GM21717 (cell line): ENCODE results near the gene RHOT2.
A peak's percentile ranks its signal among the peaks of the same experiment; 100 is the strongest.

Source experiments
- ATAC-seq: cut with Tn5 transposase; IDR thresholded peaks from one replicate; pipeline ENCODE4 v1.9.1; 2021; ENCODE audit warnings: mild to moderate bottlenecking, moderate library complexity; ENCODE audit not compliant: unreplicated experiment

Gene RHOT2

DNA sequence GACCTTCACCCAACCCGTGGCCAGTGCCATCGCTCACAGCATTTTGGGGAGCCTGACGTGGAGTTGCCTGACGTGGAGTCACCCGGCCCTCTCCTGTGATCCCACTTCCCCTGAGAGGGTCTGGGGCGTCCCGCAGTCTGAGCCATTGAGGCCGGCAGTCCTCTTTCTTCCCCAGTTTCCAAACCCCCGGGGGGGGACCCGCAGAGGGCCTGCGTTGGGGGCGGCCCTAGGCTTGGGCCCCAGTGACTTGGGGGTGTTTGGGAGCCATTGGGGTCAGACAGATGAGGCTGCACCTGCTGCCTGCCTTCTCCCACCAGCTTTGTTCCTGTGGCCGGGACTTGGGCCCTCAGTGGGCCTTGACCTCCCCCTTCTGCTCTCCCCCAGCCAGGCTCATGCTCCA is 1.7 kb downstream of the RHOT2 start:
- ATAC-seq: no peak

DNA sequence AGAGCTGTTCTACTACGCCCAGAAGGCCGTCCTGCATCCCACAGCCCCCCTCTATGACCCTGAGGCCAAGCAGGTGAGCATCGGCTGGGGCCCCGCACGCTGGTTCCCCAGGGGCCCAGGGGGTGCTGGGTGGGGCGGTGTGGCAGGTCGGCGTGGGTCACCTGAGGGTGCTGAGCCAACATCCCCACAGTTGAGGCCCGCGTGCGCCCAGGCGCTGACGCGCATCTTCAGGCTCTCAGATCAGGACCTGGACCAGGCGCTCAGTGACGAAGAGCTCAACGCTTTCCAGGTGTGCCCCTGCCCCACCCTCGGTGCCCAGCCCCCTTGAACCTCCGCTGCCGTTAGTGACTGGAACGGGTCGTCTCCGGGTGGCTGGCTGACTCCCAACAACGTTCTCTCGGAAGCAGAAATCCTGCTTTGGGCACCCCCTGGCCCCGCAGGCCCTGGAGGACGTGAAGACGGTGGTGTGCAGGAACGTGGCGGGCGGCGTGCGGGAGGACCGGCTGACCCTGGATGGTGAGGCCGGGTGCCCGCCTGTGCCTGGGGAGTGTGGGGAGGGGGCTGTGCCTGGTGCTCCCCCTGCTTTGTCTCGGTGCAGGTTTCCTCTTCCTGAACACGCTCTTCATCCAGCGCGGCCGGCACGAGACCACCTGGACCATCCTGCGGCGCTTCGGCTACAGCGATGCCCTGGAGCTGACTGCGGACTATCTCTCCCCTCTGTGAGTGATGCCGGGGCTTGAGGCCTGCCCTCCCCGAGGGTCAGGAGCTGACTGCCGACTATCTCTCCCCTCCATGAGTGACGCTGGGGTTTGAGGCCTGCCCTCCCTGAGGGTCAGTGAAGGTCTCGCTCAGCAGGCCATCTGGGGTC is 2.8 kb downstream of the RHOT2 start:
- ATAC-seq: no peak

DNA sequence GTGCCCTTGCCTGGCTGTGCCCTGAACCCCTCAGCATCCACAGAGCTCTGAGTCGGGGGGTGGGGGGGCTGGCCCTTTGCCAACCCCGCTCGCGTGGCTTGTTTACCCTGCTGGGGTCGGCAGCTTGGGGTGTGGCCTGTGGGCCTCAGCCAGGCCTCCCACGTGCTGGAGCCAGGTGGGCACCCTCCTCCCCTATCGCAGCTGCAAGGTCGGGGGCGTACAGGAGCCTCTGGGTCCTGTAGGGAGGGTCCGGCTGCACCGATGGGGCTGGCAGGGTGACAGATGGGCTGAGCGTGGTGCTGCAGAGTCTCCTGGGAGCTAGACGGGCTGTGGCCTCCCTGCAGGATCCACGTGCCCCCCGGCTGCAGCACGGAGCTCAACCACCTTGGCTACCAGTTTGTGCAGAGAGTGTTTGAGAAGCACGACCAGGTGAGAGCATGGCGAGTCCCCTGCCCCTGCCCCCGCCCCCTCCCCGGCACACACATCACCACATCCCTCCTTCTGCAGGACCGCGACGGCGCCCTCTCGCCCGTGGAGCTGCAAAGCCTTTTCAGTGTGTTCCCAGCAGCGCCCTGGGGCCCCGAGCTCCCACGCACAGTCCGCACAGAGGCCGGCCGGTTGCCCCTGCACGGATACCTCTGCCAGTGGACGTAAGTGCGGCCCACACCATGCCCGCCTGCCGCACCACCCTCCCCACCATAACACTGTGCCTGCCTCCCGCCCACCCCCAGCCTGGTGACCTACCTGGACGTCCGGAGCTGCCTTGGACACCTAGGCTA is 3.6 kb downstream of the RHOT2 start:
- ATAC-seq: no peak

DNA sequence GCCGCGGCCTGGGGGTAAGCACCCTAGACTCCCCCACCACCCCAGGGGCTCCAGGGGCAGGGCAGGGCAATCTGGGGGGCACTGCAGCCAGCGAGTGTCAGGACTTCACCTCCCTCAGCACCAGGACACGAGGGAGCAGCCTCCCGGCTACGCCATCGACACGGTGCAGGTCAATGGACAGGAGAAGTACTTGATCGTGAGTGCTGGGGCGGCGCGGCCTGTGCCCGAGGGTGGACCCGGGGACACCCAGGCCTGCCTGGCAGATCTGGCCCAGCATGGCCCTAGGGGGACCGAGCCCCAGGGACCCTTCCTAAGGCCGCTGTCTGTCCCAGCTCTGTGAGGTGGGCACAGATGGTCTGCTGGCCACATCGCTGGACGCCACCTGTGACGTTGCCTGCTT is 4.4 kb downstream of the RHOT2 start:
- ATAC-seq: no peak

DNA sequence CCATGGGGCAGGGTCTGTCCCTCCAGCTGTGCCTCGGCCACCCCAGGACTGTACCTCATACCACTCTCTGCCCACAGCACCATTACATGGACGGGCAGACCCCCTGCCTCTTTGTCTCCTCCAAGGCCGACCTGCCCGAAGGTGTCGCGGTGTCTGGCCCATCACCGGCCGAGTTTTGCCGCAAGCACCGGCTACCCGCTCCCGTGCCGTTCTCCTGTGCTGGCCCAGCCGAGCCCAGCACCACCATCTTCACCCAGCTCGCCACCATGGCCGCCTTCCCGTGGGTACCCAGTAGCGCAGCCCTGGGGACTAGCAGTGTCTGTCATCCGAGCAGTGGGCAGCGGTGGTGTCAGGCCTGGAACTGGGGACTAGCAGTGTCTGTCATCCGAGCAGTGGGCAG is 4.9 kb downstream of the RHOT2 start:
- no peak for ATAC-seq

DNA sequence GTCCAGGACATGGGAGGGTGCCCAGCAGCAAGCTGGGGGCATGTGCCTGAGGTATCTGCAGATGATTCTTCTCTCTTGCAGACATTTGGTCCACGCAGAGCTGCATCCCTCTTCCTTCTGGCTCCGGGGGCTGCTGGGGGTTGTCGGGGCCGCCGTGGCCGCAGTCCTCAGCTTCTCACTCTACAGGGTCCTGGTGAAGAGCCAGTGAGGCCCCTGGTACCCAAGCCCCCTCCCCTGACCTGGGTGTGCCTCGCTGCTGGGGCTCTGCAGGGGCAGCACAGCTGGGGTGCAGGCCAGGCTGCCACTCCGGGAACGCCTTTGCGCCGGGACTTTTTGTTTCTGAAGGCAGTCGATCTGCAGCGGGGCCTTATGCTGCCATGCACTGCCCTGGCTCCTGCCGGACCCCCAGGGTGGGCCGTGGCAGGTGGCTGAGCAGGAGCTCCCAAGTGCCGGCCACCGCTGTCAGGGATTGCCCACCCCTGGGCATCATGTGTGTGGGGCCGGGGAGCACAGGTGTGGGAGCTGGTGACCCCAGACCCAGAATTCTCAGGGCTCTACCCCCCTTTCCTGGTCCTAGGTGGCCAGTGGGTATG is 5.6 kb downstream of the RHOT2 start:
- no peak for ATAC-seq

DNA sequence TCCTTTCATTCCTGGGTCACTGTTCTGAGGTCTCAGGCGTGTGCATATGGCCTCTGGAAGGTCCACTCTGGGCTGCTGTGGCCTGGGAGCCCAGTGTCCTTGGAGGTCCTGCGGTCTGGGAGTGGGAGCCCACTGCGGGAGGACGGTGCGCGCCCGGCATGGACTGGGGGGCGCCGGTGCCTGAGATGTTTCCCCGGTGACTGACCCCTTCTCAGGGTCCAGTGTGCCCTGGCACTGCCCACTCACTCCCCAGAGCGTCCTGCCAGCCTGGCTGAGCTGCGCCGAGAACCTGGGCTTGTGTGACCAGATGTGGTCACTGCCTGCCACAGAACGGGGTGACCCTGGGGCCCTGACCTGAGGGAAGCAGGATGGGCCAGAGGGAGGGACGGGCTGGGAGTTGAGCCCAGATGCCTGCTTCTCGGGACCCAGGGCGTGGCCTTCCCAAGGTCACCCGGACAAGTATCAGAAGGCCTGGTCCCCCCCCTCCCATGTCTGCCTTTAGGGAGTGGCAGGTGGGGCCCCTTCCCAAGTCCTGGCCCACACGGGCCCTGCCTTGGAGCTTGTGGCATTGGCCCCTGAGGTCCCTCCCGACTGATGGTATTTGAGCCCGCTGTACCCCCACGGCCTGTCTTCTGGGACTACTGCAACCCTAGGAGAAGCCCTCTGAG is 6.4 kb downstream of the RHOT2 start:
- ATAC-seq: no peak

DNA sequence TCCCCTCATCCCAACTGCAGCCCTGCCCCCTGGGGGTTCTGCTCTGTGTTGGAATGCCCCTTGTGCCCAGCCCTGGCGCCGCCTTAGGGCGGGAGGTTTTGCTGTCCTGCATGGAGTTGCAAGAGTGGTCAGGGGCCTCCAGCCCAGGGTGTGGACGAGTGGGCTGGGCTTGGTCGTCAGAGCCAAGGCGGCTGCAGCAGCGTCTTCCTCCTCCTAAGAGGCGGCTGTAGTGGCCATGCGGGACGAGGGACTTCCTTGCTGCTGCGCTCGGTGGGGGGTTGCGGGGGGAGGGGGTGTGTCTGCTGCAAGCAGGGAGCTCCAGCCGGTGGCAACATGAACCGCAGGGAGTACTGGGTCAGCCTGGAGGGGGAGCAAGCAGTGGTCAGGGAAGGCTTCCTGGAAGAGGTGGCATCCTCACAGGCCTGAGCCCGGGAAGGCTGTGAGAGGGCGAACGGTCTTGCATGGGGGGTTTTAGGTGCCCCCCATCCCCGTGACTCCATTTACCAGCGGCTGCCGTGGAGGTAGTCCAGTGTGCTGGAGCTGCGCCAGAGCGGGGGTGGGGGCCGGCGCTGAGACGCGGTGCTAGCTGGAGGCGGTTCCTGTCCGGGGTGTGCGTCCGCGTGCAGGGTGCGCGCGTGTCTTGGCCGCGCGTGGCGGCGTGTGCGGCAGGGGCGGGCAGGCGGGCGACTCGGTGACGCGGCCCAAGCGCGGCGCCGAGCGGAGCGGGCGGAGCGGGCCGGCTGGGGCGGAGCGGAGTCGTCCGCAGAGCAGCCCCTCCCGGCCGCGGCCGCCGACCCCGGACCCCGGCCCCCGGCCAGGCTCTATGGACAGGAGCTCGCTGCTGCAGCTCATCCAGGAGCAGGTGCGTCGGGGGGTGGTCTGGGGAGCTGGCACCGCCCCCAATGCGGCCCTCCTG is 7.3 kb downstream of the RHOT2 start, which contains the start of gene RHBDL1:
RHBDL1 (plus strand) TSS at position 704 of the 916 bp plus-strand sequence; CDS start at position 824, 120 bp downstream.
- no peak for ATAC-seq

DNA sequence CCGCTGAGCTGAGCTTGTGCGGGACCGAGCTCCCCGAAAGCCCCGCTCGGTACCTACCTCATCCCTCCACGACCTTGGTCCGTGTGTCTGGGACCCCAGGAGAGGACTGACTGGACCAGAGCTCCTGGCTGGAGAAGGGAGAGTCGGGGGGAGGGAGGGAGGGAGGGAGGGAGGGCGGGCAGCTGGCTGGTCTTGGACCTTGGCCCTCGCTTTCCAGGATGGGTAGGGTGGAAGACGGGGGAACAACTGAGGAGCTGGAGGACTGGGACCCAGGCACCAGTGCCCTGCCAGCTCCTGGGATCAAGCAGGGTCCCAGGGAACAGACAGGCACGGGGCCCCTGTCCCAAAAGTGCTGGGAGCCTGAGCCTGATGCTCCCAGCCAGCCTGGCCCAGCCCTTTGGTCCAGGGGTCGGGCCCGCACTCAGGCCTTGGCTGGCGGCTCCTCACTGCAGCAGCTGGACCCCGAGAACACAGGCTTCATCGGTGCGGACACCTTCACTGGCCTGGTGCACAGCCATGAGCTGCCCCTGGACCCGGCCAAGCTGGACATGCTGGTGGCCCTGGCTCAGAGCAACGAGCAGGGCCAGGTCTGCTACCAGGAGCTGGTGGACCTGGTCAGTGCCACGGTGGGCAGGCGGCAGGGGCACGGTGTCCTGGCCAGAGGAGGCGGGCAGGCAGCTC is 8.1 kb downstream of the RHOT2 start:
- no peak for ATAC-seq

DNA sequence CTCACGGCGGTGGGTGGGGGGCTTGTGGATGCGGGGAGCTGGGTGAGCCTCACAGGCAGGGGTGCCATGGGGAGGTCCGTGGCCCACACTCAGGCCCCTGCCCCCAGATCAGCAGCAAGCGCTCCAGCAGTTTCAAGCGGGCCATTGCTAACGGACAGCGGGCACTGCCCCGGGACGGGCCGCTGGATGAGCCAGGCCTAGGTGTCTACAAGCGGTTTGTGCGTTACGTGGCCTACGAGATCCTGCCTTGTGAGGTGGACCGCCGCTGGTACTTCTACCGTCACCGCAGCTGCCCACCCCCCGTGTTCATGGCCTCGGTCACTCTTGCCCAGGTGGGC is 8.6 kb downstream of the RHOT2 start:
- no peak for ATAC-seq

DNA sequence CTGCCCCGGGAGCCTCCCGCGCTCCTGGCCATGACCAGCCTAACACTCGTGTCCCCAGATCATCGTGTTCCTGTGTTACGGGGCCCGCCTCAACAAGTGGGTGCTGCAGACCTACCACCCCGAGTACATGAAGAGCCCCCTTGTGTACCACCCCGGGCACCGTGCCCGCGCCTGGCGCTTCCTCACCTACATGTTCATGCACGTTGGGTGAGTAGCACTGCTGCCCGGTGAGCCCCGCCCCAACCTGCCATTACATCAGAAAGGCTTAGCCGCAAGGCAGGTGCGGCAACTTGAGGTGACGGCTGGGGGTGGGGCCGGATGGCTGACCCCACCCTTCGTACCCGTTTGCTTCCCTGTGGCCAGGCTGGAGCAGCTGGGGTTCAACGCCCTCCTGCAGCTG is 9.0 kb downstream of the RHOT2 start:
- ATAC-seq: no peak

DNA sequence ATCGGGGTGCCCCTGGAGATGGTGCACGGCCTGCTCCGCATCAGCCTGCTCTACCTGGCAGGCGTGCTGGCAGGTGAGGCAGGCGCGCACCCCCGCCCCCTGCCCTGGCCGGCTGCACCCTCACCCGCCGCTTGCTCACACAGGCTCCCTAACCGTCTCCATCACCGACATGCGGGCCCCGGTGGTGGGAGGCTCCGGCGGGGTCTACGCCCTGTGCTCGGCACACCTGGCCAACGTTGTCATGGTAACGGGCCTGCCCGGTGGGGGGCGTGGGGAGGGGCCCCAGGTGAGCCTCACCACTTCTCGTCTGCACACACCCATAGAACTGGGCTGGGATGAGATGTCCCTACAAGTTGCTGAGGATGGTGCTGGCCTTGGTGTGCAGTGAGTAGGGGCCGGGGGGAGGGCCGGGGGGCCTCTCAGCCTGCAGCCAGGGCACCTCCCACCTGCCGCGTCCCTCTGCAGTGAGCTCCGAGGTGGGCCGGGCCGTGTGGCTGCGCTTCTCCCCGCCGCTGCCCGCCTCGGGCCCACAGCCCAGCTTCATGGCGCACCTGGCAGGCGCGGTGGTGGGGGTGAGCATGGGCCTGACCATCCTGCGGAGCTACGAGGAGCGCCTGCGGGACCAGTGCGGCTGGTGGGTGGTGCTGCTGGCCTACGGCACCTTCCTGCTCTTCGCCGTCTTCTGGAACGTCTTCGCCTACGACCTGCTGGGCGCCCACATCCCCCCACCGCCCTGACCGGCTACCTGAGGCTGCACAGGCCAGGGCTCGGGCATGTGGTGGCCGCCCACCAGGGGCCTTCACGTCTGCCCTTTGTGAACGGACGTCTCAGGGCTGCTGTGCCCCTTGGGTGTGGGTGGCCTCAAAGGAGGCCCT is 9.6 kb downstream of the RHOT2 start:
- no peak for ATAC-seq

DNA sequence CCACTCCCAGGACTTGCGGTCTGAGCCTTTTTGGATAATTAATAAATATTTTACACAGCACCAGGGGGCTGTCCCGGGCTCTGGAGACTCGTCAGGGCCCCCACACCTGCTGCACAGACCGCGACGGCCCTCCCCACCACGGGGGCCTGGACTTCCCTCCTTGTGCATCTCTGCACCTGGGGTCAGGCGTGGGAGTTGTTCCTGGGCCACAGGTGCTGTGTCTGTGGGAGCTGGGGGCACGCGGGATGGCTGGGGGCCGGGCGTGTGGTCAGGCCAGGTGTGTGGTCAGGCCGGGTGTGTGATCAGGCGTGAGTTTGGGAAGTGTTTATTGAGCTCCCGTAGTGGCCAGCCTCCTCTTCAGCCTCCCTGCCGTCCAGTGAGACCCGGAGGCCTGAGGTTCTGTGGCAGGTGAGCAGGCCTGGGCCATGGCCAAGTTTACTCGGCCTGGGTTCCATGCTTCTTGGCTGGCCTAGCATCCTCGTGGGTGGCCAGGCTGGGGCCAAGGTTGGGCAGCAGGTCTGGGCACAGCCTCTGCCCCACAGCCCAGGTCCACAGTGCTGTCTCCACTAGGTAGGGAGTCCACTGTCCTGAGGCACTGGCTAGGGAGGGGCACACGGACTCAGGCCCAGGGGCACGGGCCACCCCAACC is 10.4 kb downstream of the RHOT2 start:
- ATAC-seq: no peak

DNA sequence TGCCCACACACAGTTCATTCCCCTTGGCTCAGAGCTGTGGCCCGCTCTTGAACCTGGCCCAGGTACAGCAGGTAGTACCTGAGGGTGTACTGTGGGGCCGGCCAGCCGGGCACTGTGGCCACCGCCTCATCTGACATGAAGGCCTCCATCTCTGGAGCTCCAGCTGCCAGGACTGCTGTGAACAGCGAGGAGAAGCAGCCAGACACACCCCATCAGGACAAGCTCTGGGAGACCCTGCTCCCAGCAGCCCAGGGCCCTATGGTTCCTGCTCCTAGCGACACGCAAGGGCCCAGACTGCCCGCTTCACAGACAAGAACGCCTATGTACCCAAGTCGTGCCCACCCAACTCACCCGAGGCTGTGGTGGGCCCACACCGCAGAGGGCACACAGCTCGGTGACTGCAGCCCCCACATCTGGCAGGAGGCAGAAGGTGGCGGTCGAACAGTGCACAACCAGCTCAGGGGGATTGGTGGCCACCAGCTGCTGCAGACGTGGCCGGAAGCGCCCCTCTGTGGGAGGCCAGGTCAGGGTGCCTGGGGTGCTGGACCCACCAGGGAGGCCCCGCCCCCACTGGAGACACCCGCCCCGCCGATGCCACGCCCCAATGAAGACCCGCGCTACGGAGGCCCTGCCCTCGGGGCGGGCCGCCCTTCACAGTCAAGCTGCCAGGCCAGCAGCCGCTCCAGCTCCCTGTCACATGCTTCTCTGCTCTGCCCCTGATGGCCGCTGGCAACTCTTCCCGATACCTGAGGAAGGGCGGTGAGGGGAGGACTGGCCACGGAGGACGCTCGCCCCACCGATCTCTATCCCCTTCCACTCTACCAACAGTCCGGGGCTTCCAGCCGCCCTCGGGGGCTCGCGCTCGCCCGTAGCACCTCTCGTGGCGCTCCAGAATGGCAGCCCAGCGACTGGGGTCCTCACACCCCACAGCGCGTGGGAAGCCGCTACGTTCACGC is 11.2 kb downstream of the RHOT2 start:
- no peak for ATAC-seq

DNA sequence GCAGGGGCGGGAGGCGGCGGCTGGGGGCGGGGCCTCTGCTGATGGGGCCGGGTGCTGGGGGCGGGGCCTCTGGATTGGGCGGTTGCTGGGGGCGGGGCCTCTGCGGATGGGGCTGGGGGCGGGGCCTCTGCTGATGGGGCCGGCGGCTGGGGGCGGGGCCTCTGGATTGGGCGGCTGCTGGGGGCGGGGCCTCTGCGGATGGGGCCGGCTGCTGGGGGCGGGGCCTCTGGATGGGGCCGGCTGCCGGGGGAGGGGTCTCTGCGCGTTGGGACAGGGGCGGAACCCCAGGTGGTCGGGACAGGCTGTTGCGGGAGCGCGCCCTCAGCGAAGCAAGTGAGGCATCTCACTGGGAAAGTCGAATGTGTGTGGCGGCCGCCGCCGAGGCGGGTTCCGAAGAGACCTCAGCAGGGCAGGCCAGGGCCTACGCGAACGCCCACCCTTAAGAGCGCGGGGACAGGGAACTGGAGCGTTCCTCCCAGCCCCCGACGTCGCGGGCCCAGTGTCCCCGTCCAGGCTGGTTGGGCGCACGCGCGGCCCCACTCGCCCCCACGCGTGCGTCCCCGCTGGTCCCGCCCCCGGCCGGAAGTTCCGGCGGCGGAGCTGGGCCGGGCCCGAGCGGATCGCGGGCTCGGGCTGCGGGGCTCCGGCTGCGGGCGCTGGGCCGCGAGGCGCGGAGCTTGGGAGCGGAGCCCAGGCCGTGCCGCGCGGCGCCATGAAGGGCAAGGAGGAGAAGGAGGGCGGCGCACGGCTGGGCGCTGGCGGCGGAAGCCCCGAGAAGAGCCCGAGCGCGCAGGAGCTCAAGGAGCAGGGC is 12.1 kb downstream of the RHOT2 start, which contains the start of gene STUB1:
STUB1 (plus strand) TSS at position 597 of the 811 bp plus-strand sequence; CDS start at position 713, 116 bp downstream.
- ATAC-seq: peak; percentile 31

DNA sequence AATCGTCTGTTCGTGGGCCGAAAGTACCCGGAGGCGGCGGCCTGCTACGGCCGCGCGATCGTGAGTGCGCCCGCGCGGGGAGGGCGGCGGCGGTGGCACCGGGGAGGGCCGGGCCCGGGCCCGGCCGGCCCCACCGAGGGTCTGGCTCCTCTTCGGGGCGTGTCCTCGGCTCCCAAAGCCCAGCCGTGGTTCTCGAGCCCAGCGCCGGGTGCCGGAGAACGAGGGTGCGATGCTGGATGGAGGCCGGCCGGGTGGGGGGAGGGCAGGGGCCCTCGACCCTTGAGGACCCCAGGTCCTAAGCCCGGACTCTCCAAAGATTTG is 12.7 kb downstream of the RHOT2 start:
- no peak for ATAC-seq
